Right ventricle myocardium inferior (tissue), 1 donor: ENCODE results near the gene POU3F2. TPM values are rescaled to one million over a fixed set of nuclear protein-coding genes. Genes with fewer than 3 reads are reported as not detected.

Experiments
- ATAC-seq: fragments of 200-7000 bp; cut with Tn5 transposase; one replicate; pipeline ENCODE4 v1.9.1; 2020; ENCODE audit warnings: mild to moderate bottlenecking, moderate library complexity
- DNase-seq: peaks from one replicate; pipeline ENCODE4 v3.0.0; 2021; ENCODE audit errors: missing footprints
- intact Hi-C: fragments of 100-400 bp; cut with DNase I; formaldehyde crosslinking; loops from one replicate; pipeline ENCODE4 v1.11.0; 2022
- total RNA-seq: library from RNA; stranded (reverse); fragmentation: NEBNext Ultra II Directional; extraction: Animal tissue kit (Norgen Biotek cat#: 25700); gene quantifications from one replicate; pipeline ENCODE4 v1.2.1, GENCODE V29; 2021
- donor health status: DM: no; HTN: yes; CAD: no; lungs with severe emphysema.

POU3F2 gene
- total RNA-seq, 1 donor from 2014 or later, result not detected

DNA sequence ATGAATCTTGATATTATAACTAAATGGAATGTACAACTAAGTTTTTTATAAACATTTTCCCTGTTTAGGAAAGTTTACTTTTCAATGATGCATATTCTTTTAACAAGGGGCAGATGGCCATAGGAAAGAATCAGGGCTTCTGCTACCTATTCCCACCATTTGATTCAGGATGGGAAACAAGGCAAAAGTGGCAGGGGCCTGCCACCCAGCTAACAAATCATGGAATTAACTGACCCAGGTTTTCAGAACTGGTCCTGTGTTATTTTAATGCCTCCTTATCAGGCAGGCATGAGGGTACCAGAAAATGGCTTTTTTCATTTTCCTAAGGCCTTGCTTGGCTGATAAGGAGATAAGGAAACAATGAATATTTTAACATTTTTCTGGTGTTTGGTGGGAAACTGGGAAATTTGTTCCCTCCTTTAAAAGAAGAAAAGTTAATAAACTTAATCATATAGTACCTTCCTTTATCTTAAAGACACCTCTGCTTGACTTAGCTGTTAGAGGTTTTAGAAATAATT lies 6.7 kb downstream of the POU3F2 start:
- intact Hi-C loops, result loop anchor here (10.0 kb wide), 1 partner anchor 274 kb away; no protein-coding TSS in a partner anchor
- ATAC-seq (no peak), DNase-seq (no peak)

DNA sequence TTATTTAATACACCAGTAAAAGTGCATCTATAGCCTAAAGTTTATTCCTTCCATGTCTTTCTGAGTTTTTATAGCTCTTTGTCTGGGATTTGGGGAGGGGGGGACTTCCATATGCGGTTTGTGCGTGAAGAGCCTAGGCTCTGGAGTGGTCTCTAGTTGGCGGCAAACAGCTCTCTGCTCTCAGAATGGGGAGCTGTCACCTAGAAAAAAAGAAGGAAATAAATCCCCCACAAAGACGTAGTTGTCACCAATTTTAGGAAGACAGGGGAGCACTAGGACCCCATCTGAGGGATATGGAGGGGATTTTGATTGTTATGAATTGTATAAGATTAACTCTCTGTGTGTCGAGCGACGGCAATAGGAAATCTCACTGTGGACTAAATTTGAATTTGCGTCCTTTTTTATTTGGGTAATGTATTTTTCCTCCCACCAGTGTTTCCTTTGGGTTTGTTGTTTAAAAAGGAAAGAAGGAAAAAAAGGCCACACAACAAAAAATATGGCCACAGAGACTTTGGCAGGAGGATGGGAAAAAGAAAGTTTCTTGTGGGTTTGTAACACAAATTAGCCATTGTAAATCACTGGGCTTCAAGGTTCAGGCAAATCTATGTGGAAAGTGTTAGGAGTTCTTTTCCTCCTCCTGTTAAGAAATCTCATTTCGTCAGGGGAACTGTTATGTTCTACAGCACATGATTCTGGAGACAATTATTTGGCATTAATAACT lies 7.4 kb downstream of the POU3F2 start:
- DNase-seq, result no peak
- ATAC-seq, result no peak
- intact Hi-C loops, result loop anchor here (10.0 kb wide), 1 partner anchor 273 kb away; no protein-coding TSS in a partner anchor

DNA sequence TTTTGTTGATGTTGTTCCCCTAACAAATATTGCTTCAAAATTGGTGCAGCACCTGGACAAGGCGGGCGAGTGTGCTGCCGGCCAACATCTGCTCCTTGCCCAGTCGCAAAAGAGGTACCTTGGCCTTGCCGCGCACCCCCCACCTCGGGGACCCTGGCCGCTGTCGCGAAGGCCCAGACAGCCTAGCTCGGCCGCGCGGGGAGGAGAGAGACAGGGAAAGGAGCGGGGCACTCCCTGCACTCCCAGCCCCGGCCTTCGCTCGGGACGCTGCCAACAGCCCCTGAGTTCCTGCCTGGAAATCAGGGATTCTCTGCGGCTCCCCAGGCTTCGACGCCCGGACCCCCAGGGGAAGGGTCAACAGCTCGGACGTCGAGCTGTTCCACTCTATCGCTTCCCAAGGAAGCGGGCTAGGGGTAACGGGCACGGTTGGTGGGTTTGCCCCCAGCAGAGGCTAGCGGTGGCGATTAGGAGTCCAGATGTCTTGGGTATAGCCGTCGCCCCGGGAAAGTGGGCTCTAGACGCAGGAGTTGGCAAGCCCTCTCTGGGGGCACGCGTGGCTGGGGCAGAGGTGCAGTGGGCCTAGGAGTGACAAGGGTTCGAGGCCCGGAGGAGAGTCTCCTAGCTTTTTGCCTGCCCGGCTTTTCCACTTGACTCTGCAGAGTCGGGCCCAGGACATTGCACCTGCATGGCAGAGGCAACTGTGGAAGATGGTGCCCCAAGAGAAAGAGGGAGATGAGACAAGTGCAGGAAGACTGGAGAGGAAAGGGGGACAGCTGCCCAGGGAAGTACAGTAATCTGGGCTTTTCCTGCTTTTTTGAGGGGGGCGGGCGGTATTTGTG lies 8.2 kb downstream of the POU3F2 start:
- intact Hi-C loops, result loop anchor here (10.0 kb wide), 1 partner anchor 272 kb away; no protein-coding TSS in a partner anchor
- ATAC-seq, result no peak
- DNase-seq, result no peak

DNA sequence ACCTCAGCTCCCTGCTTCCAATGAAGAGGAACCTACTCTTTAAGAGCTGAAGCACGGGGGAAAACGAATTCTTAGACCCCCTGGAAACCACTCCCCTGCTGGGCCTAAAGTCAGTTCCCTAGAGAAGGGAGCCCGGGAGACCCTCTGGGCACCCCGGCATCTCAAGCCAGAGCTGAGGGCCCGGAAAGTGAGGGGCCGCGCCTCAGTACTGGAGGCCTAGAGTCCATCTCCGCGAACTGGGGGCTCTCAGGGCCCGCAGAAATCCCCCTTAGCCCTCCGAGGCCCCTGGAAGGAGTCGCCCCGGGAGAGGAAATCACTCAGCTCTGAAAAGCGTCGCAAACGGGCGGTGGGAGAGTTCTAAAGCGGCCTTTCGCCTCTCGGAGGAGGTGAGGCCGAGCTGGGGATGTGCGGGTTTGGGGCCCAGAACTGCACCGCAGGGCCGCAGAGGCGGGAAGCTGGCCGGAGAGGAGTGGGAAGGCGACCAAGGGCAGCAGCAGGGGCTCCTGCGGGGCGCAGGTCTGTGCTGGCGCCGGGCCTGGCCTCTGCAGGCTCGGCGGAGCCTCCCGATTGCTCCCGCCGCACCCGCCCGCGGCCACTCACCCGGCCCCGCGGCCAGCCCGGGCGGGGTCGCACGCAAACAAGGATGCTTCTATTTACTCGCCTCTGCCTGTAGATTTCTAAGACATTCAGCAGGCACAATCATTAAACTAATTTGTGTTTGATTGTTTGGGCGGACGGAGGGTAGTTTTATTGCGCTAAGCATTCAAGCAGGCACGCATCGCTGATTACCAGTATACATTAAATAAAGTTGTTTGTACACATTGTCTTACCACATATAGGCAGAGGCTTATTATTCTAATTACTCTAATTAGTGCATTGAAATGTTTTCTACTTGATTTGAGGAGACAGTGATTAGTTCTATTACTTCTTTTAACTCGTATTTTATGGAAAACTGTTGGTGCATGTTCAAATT lies 9.2 kb downstream of the POU3F2 start:
- no peak for DNase-seq
- intact Hi-C loops, result loop anchor here (2.0 to 10.0 kb wide), 2 partner anchors 271 to 1347 kb away; no protein-coding TSS in a partner anchor
- no peak for ATAC-seq

DNA sequence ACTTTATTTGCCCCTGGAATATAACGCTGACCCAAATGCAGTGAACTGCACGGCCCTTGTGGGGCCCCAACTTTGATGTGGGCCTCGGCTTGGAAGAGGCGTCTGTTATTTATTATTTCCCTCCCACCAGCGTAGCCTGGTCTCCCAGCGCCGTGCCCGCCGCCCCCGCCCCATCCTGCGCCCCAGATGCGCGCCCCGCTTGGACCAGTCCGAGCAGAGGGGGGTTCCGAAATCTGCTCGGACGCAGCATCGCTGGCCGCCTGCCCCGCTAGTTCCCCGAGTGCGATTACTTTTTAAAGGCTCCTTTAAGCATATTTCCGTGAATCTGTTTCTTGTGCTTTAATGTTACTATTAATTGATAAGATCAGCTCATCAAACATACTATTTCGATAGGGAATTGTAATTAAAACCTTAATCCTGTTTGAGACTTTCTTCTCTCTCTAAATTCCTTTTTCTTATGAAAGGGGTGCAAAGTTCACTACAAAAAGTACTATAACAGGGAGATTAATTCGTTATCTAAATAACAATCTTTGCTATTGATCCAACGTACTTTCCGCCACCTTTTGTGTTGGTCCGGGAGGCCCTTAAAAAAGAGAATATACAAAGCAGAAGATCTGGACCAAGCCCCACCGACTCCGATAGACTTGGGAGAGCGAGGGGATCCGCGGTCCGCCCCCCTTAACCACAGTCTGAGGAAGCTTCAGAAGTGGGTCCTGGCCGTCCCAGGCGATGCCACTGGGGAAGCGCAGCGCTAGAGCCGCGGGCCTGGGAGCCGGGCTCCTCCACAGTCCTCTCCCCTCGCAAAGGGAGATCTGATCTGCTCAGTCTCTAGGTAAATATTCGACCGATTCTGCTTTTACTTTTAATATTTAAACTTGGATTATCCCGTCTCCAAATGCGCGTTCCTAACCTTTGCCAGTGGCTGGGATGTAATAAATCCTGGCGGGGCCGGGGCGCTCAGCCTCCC lies 10.2 kb downstream of the POU3F2 start:
- ATAC-seq, result no peak
- intact Hi-C loops, result loop anchor here (2.0 to 10.0 kb wide), 2 partner anchors 270 to 1348 kb away; no protein-coding TSS in a partner anchor
- DNase-seq, result no peak

DNA sequence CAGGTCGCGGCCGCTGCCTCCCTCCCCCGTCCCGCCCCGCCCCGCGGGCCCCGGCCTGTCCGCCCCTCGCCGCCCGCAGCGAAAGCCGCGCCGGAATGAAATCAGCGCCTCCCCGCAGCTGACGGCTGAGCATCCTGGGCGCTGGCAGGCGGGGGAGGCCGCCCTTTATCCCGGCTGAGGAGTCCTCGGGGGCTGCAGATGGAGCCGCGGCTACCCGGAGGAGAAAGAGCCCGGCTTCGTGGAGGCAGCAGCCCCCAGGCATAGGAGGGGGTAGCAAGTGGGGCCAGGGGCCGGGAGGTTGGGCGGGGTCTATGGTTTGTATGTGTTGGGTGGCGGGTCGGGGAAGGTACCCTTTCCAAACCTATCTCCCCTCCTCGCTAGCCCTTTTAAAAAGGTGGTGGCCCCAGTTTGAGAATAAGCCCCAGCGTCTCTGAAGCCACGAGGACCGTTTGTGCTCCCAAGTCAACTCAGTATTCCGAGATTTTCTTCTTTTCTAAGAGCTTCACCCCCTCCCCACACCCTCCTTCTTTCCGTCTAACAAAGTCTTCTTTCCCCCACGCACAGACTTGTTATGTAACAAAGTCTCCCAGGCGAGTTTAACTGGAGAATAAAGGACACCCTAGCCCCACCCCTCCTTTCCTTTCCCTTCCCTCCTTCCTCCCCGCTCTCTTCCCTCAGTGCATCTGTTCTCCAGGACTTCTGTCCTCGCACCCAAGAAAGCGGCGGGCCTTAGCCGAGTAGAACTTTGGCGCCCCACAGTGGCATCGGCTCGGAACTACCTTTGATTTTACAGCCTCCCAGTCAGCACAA lies 11.0 kb downstream of the POU3F2 start:
- DNase-seq (peak; percentile 80), ATAC-seq (peak; percentile 56)
- intact Hi-C loops, result loop anchor here (2.0 to 10.0 kb wide), 2 partner anchors 269 to 1349 kb away; no protein-coding TSS in a partner anchor

DNA sequence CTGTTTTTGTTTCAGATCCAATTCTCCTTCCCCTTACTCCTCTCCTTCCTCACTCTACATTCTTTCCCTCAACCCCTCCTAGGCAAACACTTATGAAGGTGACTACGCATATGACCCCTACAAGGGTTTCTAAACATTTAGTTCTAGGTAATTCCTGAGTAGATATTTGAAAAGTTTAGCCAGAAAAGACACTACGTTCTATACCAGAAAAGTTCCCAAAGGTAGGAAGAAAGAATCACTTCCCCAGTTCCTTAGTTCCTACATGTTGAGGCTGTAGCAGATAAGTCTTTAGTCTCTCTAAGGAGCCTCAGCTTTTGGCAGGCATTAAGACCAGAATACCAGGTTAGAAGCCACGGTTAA lies 11.6 kb downstream of the POU3F2 start:
- no peak for DNase-seq
- no peak for ATAC-seq
- intact Hi-C loops, result loop anchor here (10.0 kb wide), 1 partner anchor 269 kb away; no protein-coding TSS in a partner anchor

DNA sequence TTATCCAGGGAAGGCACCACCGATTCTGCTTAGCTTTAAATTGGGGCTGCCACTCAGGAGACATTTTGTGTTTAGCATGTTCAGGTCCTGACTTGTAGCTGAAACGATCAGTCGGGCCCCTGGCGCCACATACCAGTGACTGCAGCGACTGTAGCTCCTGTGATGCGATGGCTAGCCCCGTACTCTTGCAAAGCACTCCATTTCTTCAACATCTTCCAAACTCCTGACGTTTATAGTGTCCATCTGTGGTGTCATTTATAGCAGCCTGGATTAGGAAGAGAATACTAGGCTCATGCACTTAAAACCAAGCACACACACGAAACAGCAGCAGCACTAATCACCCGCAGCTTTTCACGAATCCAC lies 13.0 kb downstream of the POU3F2 start:
- ATAC-seq (no peak), DNase-seq (peak; percentile 59)
- intact Hi-C loops, result loop anchor here (10.0 kb wide), 1 partner anchor 267 kb away; no protein-coding TSS in a partner anchor

DNA sequence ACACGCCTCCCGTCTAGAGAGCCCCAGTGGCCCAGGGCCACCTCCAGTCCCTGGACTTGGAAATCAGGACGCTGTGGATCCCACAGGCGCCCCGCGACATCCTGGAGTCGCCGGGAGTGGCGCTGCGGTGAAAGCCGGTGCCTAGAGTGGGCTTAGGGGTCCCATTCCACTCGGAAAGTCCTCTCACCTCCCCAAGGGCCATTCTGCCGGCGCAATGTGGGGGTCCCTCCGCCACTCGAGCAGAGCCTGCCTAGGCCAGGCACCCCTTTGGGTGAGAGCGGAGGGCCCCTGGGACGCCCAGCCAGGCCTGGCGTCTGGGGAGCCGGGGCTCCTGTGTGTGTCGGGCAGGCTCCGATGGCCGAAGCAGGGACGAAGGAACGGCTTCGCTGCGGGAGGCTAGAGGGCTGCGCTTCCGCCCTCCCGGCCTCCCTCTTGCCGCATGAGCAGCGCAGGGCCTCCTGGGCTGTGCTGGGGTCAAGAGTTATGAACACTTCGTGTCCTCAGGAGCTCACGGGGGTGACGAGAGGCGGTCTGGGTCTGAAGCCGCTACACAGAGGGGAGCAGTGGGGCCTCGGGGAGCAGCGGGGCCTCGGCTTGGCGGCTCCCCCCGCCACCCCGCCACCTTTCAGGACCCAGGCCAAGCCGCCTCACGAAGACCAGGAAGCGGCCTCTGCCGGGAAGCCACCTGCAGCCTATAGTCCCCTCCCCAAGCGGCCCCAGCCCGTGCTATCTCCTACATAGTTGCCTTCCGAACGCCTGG lies 13.6 kb downstream of the POU3F2 start:
- ATAC-seq (peak; percentile 53), DNase-seq (peak; percentile 64)
- intact Hi-C loops, result loop anchor here (10.0 kb wide), 1 partner anchor 267 kb away; no protein-coding TSS in a partner anchor

DNA sequence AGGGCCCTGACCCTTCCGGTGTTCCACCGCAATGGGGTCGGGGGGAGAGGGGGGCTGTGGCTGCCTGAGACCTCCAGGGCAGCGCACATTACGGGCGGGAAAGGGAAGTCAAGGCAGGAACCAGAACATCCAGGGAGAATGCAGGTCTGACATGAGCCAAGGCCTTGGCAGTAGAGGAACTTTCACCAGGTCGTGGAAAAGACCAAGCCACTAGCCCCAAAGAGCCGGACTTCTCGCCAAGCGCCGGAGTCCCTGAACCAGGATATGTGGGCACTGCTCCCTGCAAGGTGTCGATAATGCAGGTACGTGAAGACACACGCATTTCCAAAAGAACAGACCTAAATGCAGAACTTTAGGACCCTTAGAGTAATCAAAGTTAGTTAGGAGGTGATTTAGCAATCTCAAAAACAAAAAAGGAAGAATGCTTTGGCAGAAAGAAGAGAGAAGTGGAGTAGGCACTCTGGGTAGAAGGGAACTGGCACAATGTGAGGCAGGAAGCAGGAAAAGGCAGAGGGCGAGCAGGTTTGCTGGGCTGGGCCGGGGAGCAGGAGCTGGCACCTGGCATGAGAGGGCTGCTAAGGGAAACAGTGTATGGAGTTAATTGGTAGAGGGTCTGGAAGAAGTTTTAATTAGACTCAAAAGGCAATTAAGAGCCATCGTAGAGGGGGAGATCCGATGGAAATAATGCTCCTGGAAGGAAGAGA lies 14.3 kb downstream of the POU3F2 start:
- intact Hi-C loops, result loop anchor here (10.0 kb wide), 1 partner anchor 266 kb away; no protein-coding TSS in a partner anchor
- peak; percentile 17 for ATAC-seq
- DNase-seq, result peak; percentile 31

DNA sequence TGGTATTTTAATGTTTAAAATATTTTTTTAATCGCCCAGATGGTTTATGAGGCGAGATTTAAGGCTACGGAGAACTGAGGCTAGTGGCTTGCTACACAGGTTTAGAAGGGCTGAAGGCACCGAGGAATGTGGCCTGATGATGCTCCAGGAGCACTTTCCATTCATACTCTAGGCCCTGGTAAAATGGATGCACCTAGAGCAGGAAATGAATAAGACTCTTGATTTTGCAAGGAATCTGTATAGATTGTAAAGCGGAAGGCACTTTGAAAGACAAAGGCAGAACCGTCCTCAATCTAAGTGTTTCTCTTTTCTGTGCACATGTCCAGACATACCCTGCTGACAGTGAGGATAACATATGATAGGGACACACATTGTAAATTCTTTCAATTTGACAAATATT lies 30.1 kb downstream of the POU3F2 start:
- intact Hi-C loops, result no loop called here
- no peak for ATAC-seq
- DNase-seq, result no peak

DNA sequence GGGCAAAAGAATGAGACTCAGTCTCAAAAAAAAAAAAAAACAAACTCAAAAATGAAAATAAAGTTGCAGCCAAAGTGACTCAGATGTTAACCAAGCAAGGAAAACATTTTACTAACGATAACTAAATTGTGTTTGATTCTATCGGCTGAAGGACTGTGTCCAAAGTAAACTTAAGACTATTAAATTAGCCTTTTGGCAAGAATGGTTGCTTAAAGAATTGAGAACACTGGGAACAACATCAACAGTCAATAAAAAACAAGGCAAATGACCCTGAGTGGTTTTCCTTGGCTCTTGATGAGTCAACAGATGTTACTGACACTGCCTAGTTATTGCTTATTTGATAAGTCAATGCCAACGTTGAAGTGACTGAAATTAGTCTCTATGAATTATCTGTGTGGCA lies 36.7 kb downstream of the POU3F2 start:
- ATAC-seq, result no peak
- no peak for DNase-seq
- intact Hi-C loops, result no loop called here

DNA sequence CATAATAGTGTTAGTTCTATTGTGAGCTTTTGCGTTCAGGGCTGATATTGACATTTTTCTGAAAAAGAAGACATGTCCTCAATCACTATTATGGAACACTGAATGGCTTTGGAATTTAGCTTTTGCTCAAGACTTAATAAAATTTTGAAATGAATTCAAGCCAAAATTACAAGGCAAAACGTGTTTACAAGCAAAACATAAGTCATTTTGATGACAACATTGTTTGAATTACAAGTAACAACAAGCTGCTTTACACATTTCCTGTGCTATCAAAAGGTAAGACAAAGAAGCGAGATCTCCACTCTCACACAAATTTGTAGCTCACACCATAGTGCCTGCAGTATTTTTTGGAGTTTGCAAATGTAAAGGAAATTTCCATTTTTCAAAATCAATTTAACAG lies 37.4 kb downstream of the POU3F2 start:
- no peak for ATAC-seq
- DNase-seq, result no peak
- intact Hi-C loops, result no loop called here

DNA sequence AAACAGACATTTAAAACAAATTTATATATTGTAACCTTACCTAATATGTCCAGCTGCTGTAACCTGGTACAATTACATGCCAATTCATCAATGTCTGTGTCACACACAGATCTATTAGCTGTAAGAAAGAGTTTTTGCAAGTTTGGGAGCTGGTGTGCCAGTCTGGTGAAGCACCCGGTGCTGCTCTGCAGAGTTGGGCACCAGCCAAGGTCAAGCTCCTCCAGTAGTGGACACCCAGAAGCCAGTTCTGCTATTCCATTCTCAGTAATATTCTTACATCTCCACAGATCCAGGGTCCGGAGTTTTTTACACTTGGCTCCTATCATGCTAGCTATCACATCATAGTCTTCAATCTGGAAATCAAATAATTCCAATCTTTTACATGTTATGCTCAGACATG lies 41.0 kb downstream of the POU3F2 start:
- DNase-seq (no peak), ATAC-seq (no peak)
- intact Hi-C loops, result no loop called here

DNA sequence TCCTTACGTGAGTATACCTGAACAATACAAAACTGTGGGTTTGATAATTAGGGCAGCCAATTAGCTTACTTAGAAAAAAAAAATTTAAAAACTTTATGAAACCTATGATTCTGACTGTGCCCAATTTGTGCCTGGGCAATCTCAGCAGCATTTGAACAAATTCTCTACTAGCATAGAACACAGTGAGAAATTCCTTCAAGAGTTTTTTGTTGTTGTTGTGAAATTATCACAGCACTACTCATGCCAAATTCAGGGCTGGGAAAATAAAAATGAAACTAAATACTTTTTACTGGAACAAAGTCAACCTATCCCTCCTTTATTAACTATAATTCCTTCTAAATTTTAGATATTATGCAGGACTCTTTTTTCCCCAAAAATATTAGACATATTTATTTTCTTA lies 42.9 kb downstream of the POU3F2 start:
- no peak for ATAC-seq
- intact Hi-C loops, result no loop called here
- no peak for DNase-seq
